NCI-H524 (cell line): Measurements from ENCODE around the gene CCSER1.
"Not testable (repeated sequence)": the region's sequence is repeated elsewhere in the genome, so short reads cannot be mapped to it uniquely, and the experiment has no call there.

Experiments
- DNase-seq, 2 experiments: peaks; one replicate each; lab custom pipeline; 2025; lab: John Stamatoyannopoulos, UW

The CCSER1 gene

GRCh38 chr4:91577864-91578263 is 1450.7 kb downstream of the CCSER1 start:
- DNase-seq = no peak

GRCh38 chr4:91590260-91590659 is 1463.1 kb downstream of the CCSER1 start:
- DNase-seq = no peak

- no peak for DNase-seq
Observed at GRCh38 chr4:91592125-91592524, 1464.9 kb downstream of the CCSER1 start.

GRCh38 chr4:91596718-91597117 is 1469.5 kb downstream of the CCSER1 start:
- DNase-seq = no peak

- no peak for DNase-seq
Observed at GRCh38 chr4:91598696-91599095, 1471.5 kb downstream of the CCSER1 start.

GRCh38 chr4:91600301-91600700 is 1473.1 kb downstream of the CCSER1 start:
- DNase-seq = no peak

- DNase-seq = no peak
Observed at GRCh38 chr4:91601401-91601800, 1474.2 kb downstream of the CCSER1 start.

- DNase-seq = no peak
Observed at GRCh38 chr4:91611782-91612181, 1484.6 kb downstream of the CCSER1 start.

GRCh38 chr4:91620952-91621351 is 1493.8 kb downstream of the CCSER1 start:
- no peak for DNase-seq

GRCh38 chr4:91621446-91621845 is 1494.3 kb downstream of the CCSER1 start:
- no peak for DNase-seq

GRCh38 chr4:91622925-91623602 is 1495.9 kb downstream of the CCSER1 start:
- DNase-seq = no peak

- not testable (repeated sequence) for DNase-seq
Observed at GRCh38 chr4:91623603-91623967, 1496.4 kb downstream of the CCSER1 start.

GRCh38 chr4:91630054-91630453 is 1502.9 kb downstream of the CCSER1 start:
- DNase-seq = no peak

GRCh38 chr4:91630764-91631163 is 1503.6 kb downstream of the CCSER1 start:
- no peak for DNase-seq

- no peak for DNase-seq
Observed at GRCh38 chr4:91631335-91631734, 1504.1 kb downstream of the CCSER1 start.

- no peak for DNase-seq
Observed at GRCh38 chr4:91636083-91636482, 1508.9 kb downstream of the CCSER1 start.
